HG02840 (cell line): ENCODE results near the gene SNX4.
"Not testable (repeated sequence)": the region's sequence is repeated elsewhere in the genome, so short reads cannot be mapped to it uniquely, and the experiment has no call there.

Source experiments
- ATAC-seq: cut with Tn5 transposase; IDR thresholded peaks from one replicate; pipeline ENCODE4 v1.9.1; 2021; ENCODE audit warnings: mild to moderate bottlenecking, moderate library complexity, moderate number of reproducible peaks; ENCODE audit not compliant: unreplicated experiment, low FRiP score

The SNX4 gene

DNA sequence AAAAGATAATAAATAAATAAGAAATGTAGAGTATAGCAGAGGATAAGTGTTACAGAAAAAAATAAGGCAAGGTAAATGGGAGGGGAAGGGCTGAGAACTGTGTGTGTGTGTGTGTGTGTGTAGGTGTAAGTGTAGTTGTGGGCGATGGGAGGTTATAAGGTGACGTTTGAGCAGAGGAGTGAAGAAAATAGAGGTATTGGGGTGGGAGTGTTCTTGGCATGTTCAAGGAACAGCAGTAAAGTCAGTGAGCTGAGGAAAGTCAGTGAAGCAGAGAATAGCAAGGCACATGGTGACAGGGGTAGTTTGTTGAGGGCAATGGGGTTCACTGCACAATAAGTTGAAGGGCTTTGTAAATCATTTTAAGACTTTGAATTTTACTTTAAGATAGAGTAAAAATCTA, 113.9 kb downstream of the SNX4 start:
- no peak for ATAC-seq

DNA sequence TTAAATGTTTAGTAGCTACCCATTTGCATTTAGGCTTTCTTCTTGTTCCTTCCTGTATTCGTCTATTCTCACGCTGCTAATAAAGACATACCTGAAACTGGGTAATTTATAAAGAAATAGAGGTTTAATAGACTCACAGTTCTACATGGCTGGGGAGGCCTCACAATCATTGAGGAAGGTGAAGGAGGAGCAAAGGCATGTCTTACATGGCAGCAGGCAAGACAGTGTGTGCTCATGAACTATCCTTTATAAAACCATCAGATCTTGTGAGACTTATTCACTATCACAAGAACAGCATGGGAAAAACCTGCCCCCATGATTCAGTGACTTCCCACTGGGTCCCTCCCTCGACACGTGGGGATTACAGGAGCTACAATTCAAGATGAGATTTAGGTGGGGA, 114.5 kb downstream of the SNX4 start:
- not testable (repeated sequence) for ATAC-seq

DNA sequence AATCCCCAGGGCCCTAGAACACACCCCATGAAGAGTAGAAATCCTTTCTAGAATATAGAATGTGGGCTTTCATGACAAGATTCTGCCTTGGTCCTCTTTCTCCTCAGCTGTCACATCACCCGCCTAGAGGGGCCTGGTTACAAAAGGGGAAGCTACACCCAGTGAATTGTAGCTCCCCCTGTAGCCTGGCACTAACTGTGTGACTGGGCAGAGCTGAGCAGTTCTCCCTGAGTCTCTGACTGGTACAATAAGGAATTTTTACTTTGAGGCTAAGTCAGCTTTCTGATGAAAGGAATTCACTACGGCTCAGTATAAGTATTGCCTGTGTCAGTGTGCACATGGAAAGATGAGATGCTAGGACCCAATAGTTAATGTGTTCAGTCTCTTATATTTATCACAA, 116.2 kb downstream of the SNX4 start:
- ATAC-seq = no peak

DNA sequence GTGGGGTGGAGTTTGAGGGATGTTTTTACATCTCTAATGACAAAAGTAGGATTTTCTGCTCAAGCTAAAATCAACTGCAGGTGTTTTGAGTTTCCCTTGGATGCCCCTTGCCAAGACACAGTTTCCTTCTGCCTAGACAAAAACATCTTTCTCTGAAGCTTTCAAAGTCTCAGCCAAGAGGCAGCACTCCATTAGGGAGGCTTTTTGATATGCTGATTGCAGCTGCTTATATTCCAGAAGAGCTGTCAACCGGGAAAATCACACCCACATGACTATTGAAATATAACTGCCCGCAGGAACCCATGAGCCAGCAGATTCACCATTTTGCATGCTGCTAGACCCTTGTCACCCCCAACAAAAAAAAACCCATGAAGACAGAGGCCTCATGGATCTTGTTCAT, 117.4 kb downstream of the SNX4 start:
- no peak for ATAC-seq

DNA sequence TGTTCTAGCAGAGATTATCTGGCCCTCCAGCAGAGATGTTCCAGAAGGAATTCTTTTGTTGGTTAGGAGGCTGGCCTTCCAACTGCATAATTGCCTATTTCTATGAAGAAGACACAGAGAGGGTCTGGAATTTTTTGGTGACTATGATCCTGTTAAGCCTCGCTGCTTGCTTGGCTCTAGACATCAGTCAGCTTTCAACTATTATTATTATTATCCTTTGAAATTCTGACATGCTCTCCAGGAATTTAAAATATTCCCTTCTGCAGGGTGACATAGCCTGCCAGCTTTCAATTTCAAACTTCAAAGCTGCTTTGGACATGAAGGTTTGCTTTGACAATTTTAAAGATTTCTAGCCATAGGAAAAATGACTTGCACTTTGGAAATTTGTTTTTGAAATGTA, 118.6 kb downstream of the SNX4 start:
- no peak for ATAC-seq

DNA sequence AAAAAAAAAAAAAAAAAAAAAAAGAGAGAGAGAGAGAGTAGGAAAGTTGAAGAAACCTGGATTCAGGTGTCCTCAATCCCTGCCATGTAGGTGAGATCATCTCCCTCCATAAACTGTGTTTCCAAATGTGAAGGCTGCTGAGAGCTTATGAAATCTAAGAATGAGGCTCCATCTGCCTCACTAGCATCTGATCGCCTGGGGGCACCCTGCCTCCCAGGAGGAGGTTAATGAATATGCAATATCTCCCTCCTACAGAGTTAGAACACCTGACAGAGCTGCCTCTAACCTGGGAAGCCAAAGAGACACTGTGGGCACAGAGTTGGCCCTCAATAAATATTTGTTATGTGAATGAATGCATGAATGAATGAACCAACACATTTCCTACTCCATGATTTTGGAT, 121.0 kb downstream of the SNX4 start:
- ATAC-seq = no peak
